AG04449 (cell line): ENCODE data around the gene MAPT.

Source experiments
- CTCF ChIA-PET: fragments of 350-600 bp; formaldehyde crosslinking; extraction: SDS; loops from one replicate; lab custom pipeline; 2021; ENCODE audit warnings: antibody characterized with exemption; lab: Yijun Ruan, JAX
- POLR2A ChIA-PET: fragments of 400-600, 350-600 bp; formaldehyde crosslinking; extraction: SDS; loops from one replicate; lab custom pipeline; 2020; ENCODE audit warnings: antibody characterized with exemption, inconsistent platforms; lab: Yijun Ruan, JAX
- DNase-seq: peaks from one replicate; pipeline ENCODE4 v3.0.0-alpha.2; 2010; ENCODE audit warnings: low read depth, low spot score
- H3K4me3 ChIP-seq: 2 replicates; pipeline ENCODE4 v1.5.1; 2011; ENCODE audit warnings: low read depth, mild to moderate bottlenecking, control low read depth, low read length
- CTCF ChIP-seq: IDR thresholded peaks from one replicate; pipeline ENCODE4 v1.5.1; 2011; ENCODE audit warnings: mild to moderate bottlenecking, moderate library complexity, low read length, control low read depth, inconsistent platforms; ENCODE audit not compliant: insufficient read depth; ENCODE audit errors: missing control alignments

Gene MAPT

GRCh38 chr17:45850468-45850867 is 43.9 kb upstream of the MAPT start:
- no peak for DNase-seq
- H3K4me3 ChIP-seq: no peak overlapping the region
- POLR2A ChIA-PET: no interaction called here
- no peak for TF ChIP-seq CTCF
- CTCF ChIA-PET: interaction anchor here (0.8 to 5.2 kb wide), 6 partner anchors 15 to 457 kb away, joined by 3 to 43 read pairs (median 10); no protein-coding TSS in a partner anchor

GRCh38 chr17:45851022-45851421 is 43.3 kb upstream of the MAPT start:
- CTCF ChIA-PET: interaction anchor here (0.6 to 5.2 kb wide), 11 partner anchors 15 to 715 kb away, joined by 3 to 43 read pairs (median 6); partner anchors contain the start of gene ACBD4
- no peak for DNase-seq
- TF ChIP-seq CTCF: no peak
- H3K4me3 ChIP-seq: no peak overlapping the region
- POLR2A ChIA-PET: no interaction called here

GRCh38 chr17:45851464-45851863 is 42.9 kb upstream of the MAPT start:
- ChIA-PET CTCF (interaction anchor here (0.6 to 5.2 kb wide), 20 partner anchors 11 to 716 kb away, joined by 3 to 43 read pairs (median 6); partner anchors contain the start of gene ACBD4), POLR2A (no interaction called here)
- DNase-seq: no peak
- no peak overlapping the region for H3K4me3 ChIP-seq
- TF ChIP-seq CTCF: no peak

- ChIA-PET POLR2A (no interaction called here), CTCF (interaction anchor here (0.6 to 5.2 kb wide), 28 partner anchors 8 to 716 kb away, joined by 3 to 43 read pairs (median 4); partner anchors contain the start of gene ACBD4)
- no peak overlapping the region for H3K4me3 ChIP-seq
- DNase-seq: no peak
- no peak for TF ChIP-seq CTCF
Observed at GRCh38 chr17:45851873-45852272, 42.5 kb upstream of the MAPT start.

- no peak overlapping the region for H3K4me3 ChIP-seq
- peak; percentile 79 for TF ChIP-seq CTCF
- ChIA-PET CTCF (interaction anchor here (0.6 to 5.2 kb wide), 23 partner anchors 9 to 717 kb away, joined by 3 to 43 read pairs (median 5); partner anchors contain the start of gene ACBD4), POLR2A (no interaction called here)
- no peak for DNase-seq
Observed at GRCh38 chr17:45852535-45853297, 41.6 kb upstream of the MAPT start.

GRCh38 chr17:45854209-45854608 is 40.1 kb upstream of the MAPT start:
- TF ChIP-seq CTCF: no peak
- DNase-seq: no peak
- CTCF ChIA-PET: interaction anchor here (0.7 to 1.6 kb wide), 2 partner anchors 9 to 22 kb away, joined by 3 to 7 read pairs; no protein-coding TSS in a partner anchor
- H3K4me3 ChIP-seq: no peak overlapping the region
- POLR2A ChIA-PET: no interaction called here
